BLaER1 treated with 17β-estradiol and CSF1 and Interleukin-3, amounts not matched to agents 10 nM and 100 nM (cell line): Measurements from ENCODE around the gene CENPO.

Experiments used
- H3K27ac ChIP-seq, 11 experiments: shearing (Covaris generic); formaldehyde crosslinking; 2 replicates each; pipeline ENCODE4 v1.8.1; 2022
- H3K27me3 ChIP-seq, 11 experiments: shearing (Covaris generic); formaldehyde crosslinking; 2 replicates each; pipeline ENCODE4 v1.8.1; 2022
- H3K36me3 ChIP-seq, 11 experiments: shearing (Covaris generic); formaldehyde crosslinking; 2 replicates each; pipeline ENCODE4 v1.8.1; 2022
- H3K4me1 ChIP-seq, 10 experiments: shearing (Covaris generic); formaldehyde crosslinking; 2 replicates each; pipeline ENCODE4 v1.8.1; 2022
- H3K4me2 ChIP-seq, 11 experiments: shearing (Covaris generic); formaldehyde crosslinking; 2 replicates each; pipeline ENCODE4 v1.8.1; 2022
- H3K4me3 ChIP-seq, 10 experiments: shearing (Covaris generic); formaldehyde crosslinking; 2 replicates each; pipeline ENCODE4 v1.8.1; 2022
- H3K9ac ChIP-seq, 11 experiments: shearing (Covaris generic); formaldehyde crosslinking; 2 replicates each; pipeline ENCODE4 v1.8.1; 2022
- H3K9me3 ChIP-seq, 11 experiments: shearing (Covaris generic); formaldehyde crosslinking; replicated peaks in 1 of 11; 2 replicates each; pipeline ENCODE4 v1.8.1; 2022
- H4K20me1 ChIP-seq, 11 experiments: shearing (Covaris generic); formaldehyde crosslinking; 2 replicates each; pipeline ENCODE4 v1.8.1; 2022
- Cebpa-rat ChIP-seq, 11 experiments: shearing (Covaris generic); IDR thresholded peaks; 2 replicates each; pipeline ENCODE4 v1.8.1; 2022

CENPO gene

DNA sequence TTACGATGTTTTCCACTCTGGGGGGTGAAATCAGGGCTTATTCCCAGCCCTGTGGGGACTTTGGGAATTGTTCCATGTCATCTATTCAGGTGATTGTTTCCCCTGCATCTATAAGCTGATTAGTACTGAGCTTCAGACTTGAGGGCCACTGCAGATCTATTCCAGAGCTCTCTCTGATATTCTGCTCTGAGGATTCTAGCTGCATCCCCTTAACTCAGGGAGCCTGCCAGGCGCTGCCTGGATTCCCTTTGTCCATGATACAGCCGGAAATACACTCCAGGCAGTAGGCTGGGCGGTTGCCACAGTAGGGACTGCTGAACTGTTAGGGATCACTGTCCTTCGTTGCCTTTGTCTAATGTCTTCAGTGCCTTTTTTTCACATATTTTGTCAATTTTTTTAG is 31.4 kb upstream of the CENPO start:
- H3K36me3 ChIP-seq = peaks cover 39 to 97% (median 57%) of the 10 kb centered on the region in 11 experiments
- H3K27ac ChIP-seq = no peak overlapping the region
- H3K4me2 ChIP-seq = no peak overlapping the region

DNA sequence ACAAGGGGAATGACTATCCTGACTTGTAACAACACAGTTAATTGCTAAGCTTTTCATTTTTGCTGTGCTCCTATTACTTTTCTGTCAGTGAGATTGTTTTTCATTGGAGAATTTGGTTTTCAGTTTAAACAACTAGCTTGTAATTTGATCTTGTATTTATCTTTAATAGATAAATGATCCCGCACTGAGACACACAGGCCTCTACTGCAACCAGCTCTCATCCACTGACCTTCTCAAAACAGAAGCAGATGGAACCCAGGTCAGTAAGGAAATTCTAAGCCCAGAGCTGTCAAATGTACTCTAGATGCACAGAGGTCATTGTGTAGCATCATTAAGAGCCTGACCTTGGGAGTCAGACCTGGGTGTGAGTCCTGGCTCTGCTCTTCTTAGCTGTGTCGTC is 30.7 kb upstream of the CENPO start:
- H3K27ac ChIP-seq = no peak overlapping the region
- no peak for TF ChIP-seq Cebpa-rat (IDR thresholded peaks at IDR 0.05)
- H3K36me3 ChIP-seq = peaks cover 39 to 97% (median 57%) of the 10 kb centered on the region in 11 experiments
- H3K4me3 ChIP-seq = no peak overlapping the region
- H3K9ac ChIP-seq = no peak overlapping the region
- H3K4me1 ChIP-seq = peaks cover 0 to 26% (median 16%) of the 10 kb centered on the region in 10 experiments; a peak in 16 of 20 replicates
- no peaks in the 10 kb centered on the region; a peak in 1 of 22 replicates for H4K20me1 ChIP-seq
- H3K9me3 ChIP-seq = peaks cover 0 to 12% (median 4%) of the 10 kb centered on the region in 11 experiments; a peak in 8 of 22 replicates
- H3K27me3 ChIP-seq = no peaks in the 10 kb centered on the region
- H3K4me2 ChIP-seq = no peak overlapping the region

More for the DNA sequence above, 31.4 kb upstream of the CENPO start:
- TF ChIP-seq Cebpa-rat (IDR thresholded peaks at IDR 0.05) = no peak
- H3K4me1 ChIP-seq = peaks cover 0 to 19% (median 12%) of the 10 kb centered on the region in 10 experiments; a peak in 16 of 20 replicates
- no peak overlapping the region for H3K4me3 ChIP-seq
- peaks cover 0 to 12% (median 4%) of the 10 kb centered on the region in 11 experiments; a peak in 8 of 22 replicates for H3K9me3 ChIP-seq
- peaks cover 0 to 3% (median 0%) of the 10 kb centered on the region in 11 experiments; a peak in 1 of 22 replicates for H4K20me1 ChIP-seq
- H3K27me3 ChIP-seq = no peaks in the 10 kb centered on the region
- no peak overlapping the region for H3K9ac ChIP-seq

DNA sequence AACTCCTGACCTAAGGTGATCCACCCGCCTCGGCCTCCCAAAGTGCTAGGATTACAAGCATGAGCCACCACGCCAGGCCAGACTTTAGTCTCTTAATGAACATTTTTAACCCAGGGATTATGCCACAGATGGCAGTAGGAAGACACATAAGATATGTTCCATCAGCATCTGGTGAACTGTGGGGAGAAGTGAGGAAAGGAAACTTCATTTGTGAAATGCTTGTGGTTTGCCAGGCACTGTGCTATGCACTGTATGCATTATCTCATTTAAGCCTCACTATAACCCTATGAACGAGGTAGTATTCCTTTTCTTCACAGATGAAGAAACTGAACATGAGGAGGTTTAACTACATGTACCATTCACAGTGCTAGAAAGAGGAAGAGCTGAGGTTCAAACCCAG is 29.4 kb upstream of the CENPO start:
- Histone ChIP-seq H3K27ac (no peak overlapping the region), H3K27me3 (no peaks in the 10 kb centered on the region), H3K9me3 (peaks cover 0 to 12% (median 4%) of the 10 kb centered on the region in 11 experiments; a peak in 8 of 22 replicates), H3K4me2 (no peak overlapping the region), H3K4me3 (no peak overlapping the region), H3K36me3 (peaks cover 39 to 97% (median 54%) of the 10 kb centered on the region in 11 experiments), H4K20me1 (no peaks in the 10 kb centered on the region; a peak in 2 of 22 replicates), H3K9ac (no peak overlapping the region), H3K4me1 (peaks cover 0 to 26% (median 16%) of the 10 kb centered on the region in 10 experiments; a peak in 16 of 20 replicates)
- TF ChIP-seq Cebpa-rat (IDR thresholded peaks at IDR 0.05) = no peak

DNA sequence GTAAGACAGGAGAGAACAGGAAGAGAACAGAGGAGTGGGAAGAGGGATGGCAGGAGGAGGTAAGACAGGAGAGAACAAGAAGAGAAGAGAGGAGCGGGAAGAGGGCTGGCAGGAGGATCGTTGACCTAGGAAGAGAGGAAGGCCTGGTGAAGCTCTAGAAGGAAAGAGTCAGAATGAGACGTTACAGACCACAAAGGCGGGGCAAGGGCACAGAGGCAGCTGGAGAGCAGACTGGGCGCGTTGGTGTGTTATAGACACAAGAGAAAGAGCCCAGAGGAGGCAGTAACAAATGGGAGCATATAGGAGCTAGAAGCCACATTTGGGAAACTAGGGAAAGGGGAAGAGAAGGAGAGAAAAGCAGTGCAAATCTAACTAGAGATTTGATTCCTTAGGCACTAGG is 26.6 kb upstream of the CENPO start:
- peaks cover 0 to 12% (median 4%) of the 10 kb centered on the region in 11 experiments; a peak in 8 of 22 replicates for H3K9me3 ChIP-seq

DNA sequence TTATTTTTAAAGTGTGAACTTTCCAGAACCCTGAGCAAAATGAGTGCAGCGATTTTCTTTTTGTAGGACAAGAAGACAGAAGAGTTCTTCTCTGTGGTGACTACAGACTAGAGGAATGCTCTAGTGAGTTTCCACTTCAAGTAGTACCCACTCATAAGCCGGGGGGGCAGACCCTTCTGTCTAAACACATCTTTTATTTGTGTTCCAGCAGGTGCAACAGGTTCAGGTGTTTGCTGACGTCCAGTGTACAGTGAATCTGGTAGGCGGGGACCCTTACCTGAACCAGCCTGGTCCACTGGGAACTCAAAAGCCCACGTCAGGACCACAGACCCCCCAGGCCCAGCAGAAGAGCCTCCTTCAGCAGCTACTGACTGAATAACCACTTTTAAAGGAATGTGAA is 25.2 kb upstream of the CENPO start:
- TF ChIP-seq Cebpa-rat (IDR thresholded peaks at IDR 0.05) = no peak
- H3K4me2 ChIP-seq = no peak overlapping the region; a peak in 1 of 22 replicates

More for the DNA sequence above, 26.6 kb upstream of the CENPO start:
- peak overlapping the region in 1 of 11 experiments; percentile 37; a peak in 2 of 22 replicates for H3K27ac ChIP-seq
- H3K4me1 ChIP-seq = peaks cover 0 to 26% (median 16%) of the 10 kb centered on the region in 10 experiments; a peak in 16 of 20 replicates
- peaks cover 41 to 94% (median 57%) of the 10 kb centered on the region in 11 experiments for H3K36me3 ChIP-seq
- no peaks in the 10 kb centered on the region; a peak in 1 of 22 replicates for H4K20me1 ChIP-seq
- no peaks in the 10 kb centered on the region for H3K27me3 ChIP-seq
- TF ChIP-seq Cebpa-rat (IDR thresholded peaks at IDR 0.05) = no peak
- H3K9ac ChIP-seq = peak overlapping the region in 1 of 11 experiments; percentile 13; a peak in 1 of 22 replicates
- peak overlapping the region in 8 of 11 experiments; percentile 6 to 69 (median 54); a peak in 14 of 22 replicates for H3K4me2 ChIP-seq
- no peak overlapping the region for H3K4me3 ChIP-seq

DNA sequence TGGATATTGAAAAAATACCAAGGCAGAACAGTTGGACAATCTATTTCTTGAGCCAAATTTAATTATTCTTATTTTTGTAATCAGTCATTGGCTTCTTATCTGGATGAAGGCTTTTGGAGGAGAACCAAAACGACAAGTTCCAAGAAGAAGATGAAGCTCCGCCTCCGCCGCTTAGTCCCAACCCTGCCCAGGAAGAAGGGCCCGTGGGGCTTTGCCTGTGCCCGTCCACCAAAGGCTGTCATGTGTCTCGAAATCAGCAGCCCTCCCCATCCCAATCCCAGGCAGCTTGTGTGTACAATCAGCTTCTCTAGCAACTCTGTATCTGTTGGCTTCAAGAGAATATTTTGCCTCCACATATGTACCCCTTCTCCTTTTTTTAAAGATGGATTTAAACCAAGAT is 24.6 kb upstream of the CENPO start:
- Histone ChIP-seq H3K9me3 (peaks cover 0 to 12% (median 4%) of the 10 kb centered on the region in 11 experiments; a peak in 8 of 22 replicates), H3K27me3 (no peaks in the 10 kb centered on the region), H3K4me2 (no peak overlapping the region), H3K27ac (no peak overlapping the region), H3K4me1 (peaks cover 0 to 26% (median 16%) of the 10 kb centered on the region in 10 experiments; a peak in 16 of 20 replicates), H3K4me3 (no peak overlapping the region), H3K36me3 (peaks cover 32 to 74% (median 39%) of the 10 kb centered on the region in 11 experiments), H4K20me1 (no peaks in the 10 kb centered on the region; a peak in 1 of 22 replicates), H3K9ac (no peak overlapping the region)
- TF ChIP-seq Cebpa-rat (IDR thresholded peaks at IDR 0.05) = no peak

More for the DNA sequence above, 25.2 kb upstream of the CENPO start:
- Histone ChIP-seq H3K9ac (no peak overlapping the region), H3K27ac (no peak overlapping the region), H3K36me3 (peaks cover 33 to 80% (median 43%) of the 10 kb centered on the region in 11 experiments), H3K4me1 (peaks cover 0 to 26% (median 16%) of the 10 kb centered on the region in 10 experiments; a peak in 16 of 20 replicates), H4K20me1 (no peaks in the 10 kb centered on the region; a peak in 1 of 22 replicates), H3K27me3 (no peaks in the 10 kb centered on the region), H3K9me3 (peaks cover 0 to 12% (median 4%) of the 10 kb centered on the region in 11 experiments; a peak in 8 of 22 replicates), H3K4me3 (no peak overlapping the region)

DNA sequence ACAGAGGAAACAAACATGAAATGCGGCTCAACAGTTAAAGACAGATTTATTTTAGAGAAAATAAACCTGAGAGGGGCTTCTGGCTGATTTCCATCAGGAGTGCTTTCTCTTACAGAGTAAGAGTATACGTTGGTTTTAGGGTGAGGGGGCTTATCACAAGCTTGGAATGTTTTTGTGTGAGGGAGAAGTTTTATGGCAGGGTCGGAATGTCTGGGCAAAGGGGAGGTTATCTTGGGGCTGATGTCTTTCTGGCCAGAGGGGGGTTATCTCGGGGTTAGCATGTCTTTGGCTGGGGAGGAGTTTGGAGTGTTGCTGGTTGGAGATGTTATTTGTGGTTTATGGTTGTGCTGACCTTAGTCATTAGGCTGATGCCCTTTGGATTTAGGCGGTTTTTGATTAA is 22.2 kb upstream of the CENPO start:
- no peak overlapping the region for H3K4me3 ChIP-seq
- H3K9ac ChIP-seq = no peak overlapping the region
- no peak overlapping the region for H3K4me2 ChIP-seq
- no peak for TF ChIP-seq Cebpa-rat (IDR thresholded peaks at IDR 0.05)
- H3K27me3 ChIP-seq = no peaks in the 10 kb centered on the region
- no peaks in the 10 kb centered on the region for H3K9me3 ChIP-seq
- peaks cover 17 to 50% (median 23%) of the 10 kb centered on the region in 11 experiments for H3K36me3 ChIP-seq
- H3K4me1 ChIP-seq = peaks cover 0 to 15% (median 12%) of the 10 kb centered on the region in 10 experiments; a peak in 16 of 20 replicates
- no peaks in the 10 kb centered on the region; a peak in 1 of 22 replicates for H4K20me1 ChIP-seq
- no peak overlapping the region for H3K27ac ChIP-seq

DNA sequence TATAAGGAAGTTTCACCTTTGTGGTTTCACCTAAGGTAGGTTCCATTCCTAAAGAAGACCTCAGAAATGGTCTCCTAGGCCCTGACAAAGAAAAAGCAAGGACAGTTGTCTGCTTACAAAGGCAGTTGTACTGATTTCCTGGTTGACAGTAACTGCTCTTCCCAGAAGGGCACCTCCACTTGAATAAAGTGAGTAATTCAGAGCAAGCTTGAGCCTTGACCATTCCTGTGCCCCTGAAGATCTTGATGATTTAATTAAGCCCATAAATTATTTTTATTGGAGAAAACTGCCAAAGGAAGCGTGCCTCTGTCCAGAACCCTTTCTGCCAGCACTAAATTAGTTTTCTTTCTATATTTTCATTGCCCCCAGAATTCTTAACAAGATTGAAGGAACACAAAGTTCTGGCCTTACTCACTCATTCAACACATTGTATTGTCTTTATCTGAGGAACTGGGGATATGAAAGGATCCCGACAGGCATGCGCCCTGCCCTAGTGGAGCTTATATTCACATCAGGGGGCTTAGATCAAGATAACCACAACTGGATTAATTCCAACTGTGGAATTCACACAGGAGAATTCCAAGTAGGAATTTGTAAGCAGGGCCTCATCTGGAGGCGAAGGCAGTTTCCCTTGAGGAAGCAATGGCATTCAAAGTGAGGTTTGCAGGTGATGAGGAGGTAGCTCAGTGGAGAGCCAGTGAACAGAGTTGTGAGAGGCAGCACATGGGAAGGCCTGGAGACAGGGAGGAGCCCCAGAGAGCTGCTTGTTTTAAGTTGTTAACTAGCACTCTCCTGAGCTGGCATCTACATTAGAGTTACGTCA is 21.2 kb upstream of the CENPO start:
- H3K36me3 ChIP-seq = peaks cover 17 to 40% (median 23%) of the 10 kb centered on the region in 11 experiments
- peaks cover 0 to 6% (median 3%) of the 10 kb centered on the region in 10 experiments; a peak in 13 of 20 replicates for H3K4me1 ChIP-seq
- no peaks in the 10 kb centered on the region for H3K27me3 ChIP-seq
- H3K4me2 ChIP-seq = no peak overlapping the region
- no peak overlapping the region for H3K4me3 ChIP-seq
- H4K20me1 ChIP-seq = no peaks in the 10 kb centered on the region; a peak in 1 of 22 replicates
- no peak overlapping the region for H3K9ac ChIP-seq
- H3K9me3 ChIP-seq = no peaks in the 10 kb centered on the region
- TF ChIP-seq Cebpa-rat (IDR thresholded peaks at IDR 0.05) = no peak
- no peak overlapping the region for H3K27ac ChIP-seq

DNA sequence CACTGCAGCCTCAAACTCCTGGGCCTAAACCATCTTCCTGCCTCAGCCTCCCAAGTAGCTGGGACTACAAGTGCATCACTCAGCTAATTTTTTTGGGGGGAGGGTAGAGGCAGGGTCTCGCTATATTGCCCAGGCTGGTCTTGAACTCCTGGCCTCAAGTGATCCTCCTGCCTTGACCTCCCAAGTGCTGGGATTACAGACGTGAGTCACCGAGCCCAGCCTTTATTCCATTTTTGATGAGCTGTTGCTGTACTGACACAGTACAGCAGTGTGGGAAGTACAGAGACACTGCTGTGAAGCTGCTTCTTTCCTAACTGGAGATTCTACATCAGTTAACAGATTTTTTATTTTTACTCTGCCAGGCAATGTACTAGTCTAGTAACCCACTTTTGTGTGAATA is 18.9 kb upstream of the CENPO start:
- Histone ChIP-seq H4K20me1 (no peaks in the 10 kb centered on the region), H3K27me3 (no peaks in the 10 kb centered on the region), H3K4me3 (no peak overlapping the region), H3K4me1 (peaks cover 0 to 8% (median 3%) of the 10 kb centered on the region in 10 experiments; a peak in 10 of 20 replicates), H3K9ac (no peak overlapping the region), H3K36me3 (peaks cover 4 to 17% (median 9%) of the 10 kb centered on the region in 11 experiments; a peak in 14 of 22 replicates), H3K9me3 (no peaks in the 10 kb centered on the region), H3K27ac (no peak overlapping the region), H3K4me2 (no peak overlapping the region)
- no peak for TF ChIP-seq Cebpa-rat (IDR thresholded peaks at IDR 0.05)
